Loucy (cell line): ENCODE results near the gene TREML1.

ENCODE experiments used
- H2AFZ ChIP-seq: fragments of 200-600 bp; sonication (generic); 2 replicates; pipeline ENCODE4 v1.6.0; 2016; ENCODE audit warnings: antibody characterized with exemption, mild to moderate bottlenecking, low read length, moderate library complexity
- H3F3A ChIP-seq: fragments of 200-600 bp; 2 replicates; pipeline ENCODE4 v1.6.0; 2016; ENCODE audit warnings: antibody characterized with exemption, low read depth, mild to moderate bottlenecking
- H3K27me3 ChIP-seq: fragments of 200-600 bp; sonication (generic); 2 replicates; pipeline ENCODE4 v1.6.1; 2014; ENCODE audit warnings: low read length, mild to moderate bottlenecking; ENCODE audit not compliant: insufficient read depth, poor library complexity, severe bottlenecking
- H3K36me3 ChIP-seq: fragments of 200-600 bp; sonication (generic); 2 replicates; pipeline ENCODE4 v1.6.1; 2016; ENCODE audit warnings: low read length; ENCODE audit not compliant: insufficient read depth
- H3K4me1 ChIP-seq: fragments of 200-600 bp; sonication (generic); 2 replicates; pipeline ENCODE4 v1.5.1; 2014; ENCODE audit warnings: low read length, mild to moderate bottlenecking; ENCODE audit not compliant: insufficient read depth, poor library complexity, severe bottlenecking
- H3K4me2 ChIP-seq: fragments of 200-600 bp; sonication (generic); 2 replicates; pipeline ENCODE4 v1.6.0; 2014; ENCODE audit warnings: antibody characterized with exemption, low read length, low read depth, mild to moderate bottlenecking; ENCODE audit not compliant: poor library complexity, severe bottlenecking
- H3K4me3 ChIP-seq: fragments of 200-600 bp; sonication (generic); 2 replicates; pipeline ENCODE4 v1.5.1; 2014; ENCODE audit warnings: low read length, mild to moderate bottlenecking, mixed read lengths; ENCODE audit not compliant: poor library complexity, severe bottlenecking
- H3K79me2 ChIP-seq: fragments of 200-600 bp; sonication (generic); 2 replicates; pipeline ENCODE4 v1.6.1; 2014; ENCODE audit warnings: low read length; ENCODE audit not compliant: insufficient read depth
- H3K9ac ChIP-seq: fragments of 200-600 bp; sonication (generic); 2 replicates; pipeline ENCODE4 v1.6.0; 2014; ENCODE audit warnings: mild to moderate bottlenecking, low read depth, low read length, moderate library complexity; ENCODE audit not compliant: poor library complexity, severe bottlenecking
- H3K9me2 ChIP-seq: fragments of 200-600 bp; sonication (generic); replicated peaks from 2 replicates; pipeline ENCODE4 v1.6.1; 2016; ENCODE audit warnings: low read depth, low read length, mixed read lengths
- H3K9me3 ChIP-seq: fragments of 200-600 bp; sonication (generic); 2 replicates; pipeline ENCODE4 v1.6.1; 2014; ENCODE audit warnings: mild to moderate bottlenecking, antibody characterized with exemption, low read length, low read depth; ENCODE audit not compliant: insufficient read depth
- H4K20me1 ChIP-seq: fragments of 200-600 bp; sonication (generic); 2 replicates; pipeline ENCODE4 v1.6.0; 2014; ENCODE audit warnings: antibody characterized with exemption, low read length, mild to moderate bottlenecking; ENCODE audit not compliant: insufficient read depth, poor library complexity, severe bottlenecking
- CTCF ChIP-seq: fragments of 200-600 bp; sonication (generic); conservative IDR thresholded peaks from 2 replicates; pipeline ENCODE4 v1.5.1; 2014; ENCODE audit warnings: mild to moderate bottlenecking, antibody characterized with exemption, low read length
- EZH2phosphoT487 ChIP-seq: fragments of 200-600 bp; IDR thresholded peaks from 2 replicates; pipeline ENCODE4 v1.6.1; 2018; ENCODE audit warnings: antibody characterized with exemption, mild to moderate bottlenecking, moderate library complexity, borderline replicate concordance

Gene TREML1

GRCh38 chr6:41177695-41178094 lies 23.5 kb upstream of the TREML1 start:
- H2AFZ ChIP-seq: no peak overlapping the region
- H3K9me3 ChIP-seq: no peaks in the 10 kb centered on the region
- H3K4me1 ChIP-seq: no peaks in the 10 kb centered on the region
- H3F3A ChIP-seq: no peaks in the 10 kb centered on the region
- no peak overlapping the region for H3K9ac ChIP-seq
- H3K36me3 ChIP-seq: no peaks in the 10 kb centered on the region
- H3K9me2 ChIP-seq: no peaks in the 10 kb centered on the region
- H3K27me3 ChIP-seq: no peaks in the 10 kb centered on the region
- H3K4me2 ChIP-seq: no peak overlapping the region
- TF ChIP-seq CTCF: no peak
- no peaks in the 10 kb centered on the region for H4K20me1 ChIP-seq
- no peaks in the 10 kb centered on the region for H3K79me2 ChIP-seq
- H3K4me3 ChIP-seq: no peak overlapping the region

DNA sequence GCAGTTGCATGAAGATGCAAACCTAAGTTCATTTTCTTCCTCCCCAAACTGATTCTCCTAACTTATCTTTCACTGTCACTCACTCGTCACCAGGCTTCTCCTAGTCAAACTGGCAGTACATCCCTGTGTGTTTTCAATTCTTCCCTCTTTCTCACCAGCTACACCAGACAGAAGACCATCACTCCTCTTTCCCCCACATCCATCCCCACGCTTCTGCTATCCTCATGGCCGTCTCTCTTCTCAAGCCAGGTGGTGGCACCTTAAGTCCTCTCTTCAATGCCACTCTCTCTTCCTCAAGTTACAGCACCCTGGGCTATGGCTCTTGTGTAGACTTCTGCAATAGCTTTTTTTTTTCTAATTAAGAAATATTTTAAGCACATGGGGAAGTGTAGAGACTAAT lies 23.1 kb upstream of the TREML1 start:
- no peak overlapping the region for H3K4me3 ChIP-seq
- no peaks in the 10 kb centered on the region for H3K9me3 ChIP-seq
- no peak overlapping the region for H3K4me2 ChIP-seq
- no peaks in the 10 kb centered on the region for H3K36me3 ChIP-seq
- no peak overlapping the region for H2AFZ ChIP-seq
- no peaks in the 10 kb centered on the region for H4K20me1 ChIP-seq
- no peaks in the 10 kb centered on the region for H3K79me2 ChIP-seq
- H3F3A ChIP-seq: no peaks in the 10 kb centered on the region
- no peaks in the 10 kb centered on the region for H3K9me2 ChIP-seq
- H3K27me3 ChIP-seq: no peaks in the 10 kb centered on the region
- H3K4me1 ChIP-seq: no peaks in the 10 kb centered on the region
- no peak for TF ChIP-seq EZH2phosphoT487
- no peak for TF ChIP-seq CTCF
- H3K9ac ChIP-seq: no peak overlapping the region

- Histone ChIP-seq H3F3A (no peaks in the 10 kb centered on the region), H3K27me3 (no peaks in the 10 kb centered on the region), H3K79me2 (no peaks in the 10 kb centered on the region), H3K36me3 (no peaks in the 10 kb centered on the region), H3K9ac (no peak overlapping the region), H3K9me3 (no peaks in the 10 kb centered on the region), H3K9me2 (no peaks in the 10 kb centered on the region), H2AFZ (no peak overlapping the region), H3K4me3 (no peak overlapping the region), H4K20me1 (no peaks in the 10 kb centered on the region), H3K4me1 (no peaks in the 10 kb centered on the region), H3K4me2 (no peak overlapping the region)
- TF ChIP-seq CTCF: no peak
- no peak for TF ChIP-seq EZH2phosphoT487
Observed at GRCh38 chr6:41176189-41176588, 22.0 kb upstream of the TREML1 start.
